B cell (primary cell): ENCODE data around the gene MYH7B.

Experiments
- CTCF ChIP-seq: fragments of 200-600 bp; IDR thresholded peaks from one replicate; pipeline ENCODE4 v1.8.0; 2022; ENCODE audit warnings: antibody characterized with exemption, mild to moderate bottlenecking
- EZH2 ChIP-seq: IDR thresholded peaks from 2 replicates; pipeline ENCODE4 v1.6.1; 2012; ENCODE audit warnings: borderline replicate concordance, low read depth, mild to moderate bottlenecking, moderate library complexity, low read length; ENCODE audit not compliant: insufficient read depth, poor library complexity, severe bottlenecking

GRCh38 chr20:35000922-35001595, 45.4 kb downstream of the MYH7B start:
- no peak for TF ChIP-seq CTCF
- no peak for TF ChIP-seq EZH2
